Upper lobe of right lung (tissue), 1 donor: ENCODE data around the gene MYO7B. TPM values are rescaled to one million over a fixed set of nuclear protein-coding genes. Genes with fewer than 3 reads are reported as not detected.
A peak's percentile ranks its signal among the peaks of the same experiment; 100 is the strongest.

Experiments used
- ATAC-seq: fragments of 200-7000 bp; cut with Tn5 transposase; one replicate; pipeline ENCODE4 v1.9.1; 2020; ENCODE audit warnings: mild to moderate bottlenecking, moderate library complexity
- DNase-seq: peaks from one replicate; pipeline ENCODE4 v3.0.0-alpha.2; 2020
- H3K27ac ChIP-seq: fragments of 200-600 bp; one replicate; pipeline ENCODE4 v1.8.0; 2022
- H3K27me3 ChIP-seq: fragments of 200-600 bp; one replicate; pipeline ENCODE4 v1.8.0; 2022; ENCODE audit warnings: mild to moderate bottlenecking
- H3K36me3 ChIP-seq: fragments of 200-600 bp; one replicate; pipeline ENCODE4 v1.8.0; 2022
- H3K4me1 ChIP-seq: fragments of 200-600 bp; one replicate; pipeline ENCODE4 v1.8.0; 2022
- H3K4me3 ChIP-seq: fragments of 200-600 bp; one replicate; pipeline ENCODE4 v1.8.0; 2022; ENCODE audit warnings: mild to moderate bottlenecking
- H3K9me3 ChIP-seq: fragments of 200-600 bp; one replicate; pipeline ENCODE4 v1.8.0; 2022
- intact Hi-C: fragments of 100-400 bp; cut with DNase I; formaldehyde crosslinking; loops from one replicate; pipeline ENCODE4 v1.11.0; 2022
- total RNA-seq: library from RNA; stranded (reverse); fragmentation: NEBNext Ultra II Directional; extraction: Animal tissue kit (Norgen Biotek cat#: 25700); gene quantifications from one replicate; pipeline ENCODE4 v1.2.1, GENCODE V29; 2021
- TF ChIP-seq, protein P1 (sequence below): fragments of 200-600 bp; IDR thresholded peaks from one replicate; pipeline ENCODE4 v1.8.0; 2022; ENCODE audit warnings: antibody characterized with exemption
- donor health status: DM: no; HTN: yes; CAD: no; lungs with severe emphysema.

Gene MYO7B
- total RNA-seq, 1 donor from 2014 or later, result 2.2 TPM

- peak overlapping the region; percentile 73 for H3K27ac ChIP-seq
- H3K4me1 ChIP-seq, result peaks cover 33% of the 10 kb centered on the region
- TF ChIP-seq, protein P1, sequence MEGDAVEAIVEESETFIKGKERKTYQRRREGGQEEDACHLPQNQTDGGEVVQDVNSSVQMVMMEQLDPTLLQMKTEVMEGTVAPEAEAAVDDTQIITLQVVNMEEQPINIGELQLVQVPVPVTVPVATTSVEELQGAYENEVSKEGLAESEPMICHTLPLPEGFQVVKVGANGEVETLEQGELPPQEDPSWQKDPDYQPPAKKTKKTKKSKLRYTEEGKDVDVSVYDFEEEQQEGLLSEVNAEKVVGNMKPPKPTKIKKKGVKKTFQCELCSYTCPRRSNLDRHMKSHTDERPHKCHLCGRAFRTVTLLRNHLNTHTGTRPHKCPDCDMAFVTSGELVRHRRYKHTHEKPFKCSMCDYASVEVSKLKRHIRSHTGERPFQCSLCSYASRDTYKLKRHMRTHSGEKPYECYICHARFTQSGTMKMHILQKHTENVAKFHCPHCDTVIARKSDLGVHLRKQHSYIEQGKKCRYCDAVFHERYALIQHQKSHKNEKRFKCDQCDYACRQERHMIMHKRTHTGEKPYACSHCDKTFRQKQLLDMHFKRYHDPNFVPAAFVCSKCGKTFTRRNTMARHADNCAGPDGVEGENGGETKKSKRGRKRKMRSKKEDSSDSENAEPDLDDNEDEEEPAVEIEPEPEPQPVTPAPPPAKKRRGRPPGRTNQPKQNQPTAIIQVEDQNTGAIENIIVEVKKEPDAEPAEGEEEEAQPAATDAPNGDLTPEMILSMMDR, result no peak
- no peak overlapping the region for H3K4me3 ChIP-seq
- no peaks in the 10 kb centered on the region for H3K36me3 ChIP-seq
- DNase-seq, result no peak
- no peaks in the 10 kb centered on the region for H3K27me3 ChIP-seq
- no peaks in the 10 kb centered on the region for H3K9me3 ChIP-seq
- ATAC-seq, result peak; percentile 46
- intact Hi-C loops, result no loop called here
These were observed 102.3 kb downstream of the MYO7B start for GRCh38 chr2:127637725-127638252.

GRCh38 chr2:127638361-127639110 lies 103.1 kb downstream of the MYO7B start:
- H3K27me3 ChIP-seq, result no peaks in the 10 kb centered on the region
- intact Hi-C loops, result no loop called here
- ATAC-seq (peak; percentile 6), DNase-seq (no peak)
- TF ChIP-seq, protein P1, result no peak
- H3K36me3 ChIP-seq, result no peaks in the 10 kb centered on the region
- peaks cover 30% of the 10 kb centered on the region for H3K4me1 ChIP-seq
- H3K4me3 ChIP-seq, result no peak overlapping the region
- H3K27ac ChIP-seq, result peak overlapping the region; percentile 73
- H3K9me3 ChIP-seq, result no peaks in the 10 kb centered on the region

DNA sequence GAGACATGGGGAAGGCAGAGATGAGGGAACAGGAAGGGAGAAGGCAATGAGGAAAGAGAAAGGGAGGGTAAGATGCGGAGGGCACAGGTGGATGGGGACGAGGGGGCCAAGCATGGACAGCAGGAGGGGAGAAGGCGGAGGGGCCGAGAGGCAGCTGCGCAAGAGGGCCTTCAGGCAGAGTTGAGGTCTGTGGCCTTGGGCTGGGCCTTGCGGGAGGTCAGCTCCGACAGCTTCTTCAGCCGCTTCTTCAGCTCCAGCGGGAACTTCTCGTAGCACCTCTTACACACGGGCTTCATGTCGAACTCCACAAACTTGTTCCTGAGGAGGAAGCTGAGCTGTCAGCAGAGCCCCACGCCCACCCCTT lies 103.6 kb downstream of the MYO7B start:
- Histone ChIP-seq H3K4me3 (no peak overlapping the region), H3K36me3 (no peaks in the 10 kb centered on the region), H3K9me3 (no peaks in the 10 kb centered on the region), H3K27me3 (no peaks in the 10 kb centered on the region), H3K4me1 (peaks cover 24% of the 10 kb centered on the region), H3K27ac (peak overlapping the region; percentile 73)
- ATAC-seq, result no peak
- intact Hi-C loops, result no loop called here
- TF ChIP-seq, protein P1, result no peak
- DNase-seq, result no peak

DNA sequence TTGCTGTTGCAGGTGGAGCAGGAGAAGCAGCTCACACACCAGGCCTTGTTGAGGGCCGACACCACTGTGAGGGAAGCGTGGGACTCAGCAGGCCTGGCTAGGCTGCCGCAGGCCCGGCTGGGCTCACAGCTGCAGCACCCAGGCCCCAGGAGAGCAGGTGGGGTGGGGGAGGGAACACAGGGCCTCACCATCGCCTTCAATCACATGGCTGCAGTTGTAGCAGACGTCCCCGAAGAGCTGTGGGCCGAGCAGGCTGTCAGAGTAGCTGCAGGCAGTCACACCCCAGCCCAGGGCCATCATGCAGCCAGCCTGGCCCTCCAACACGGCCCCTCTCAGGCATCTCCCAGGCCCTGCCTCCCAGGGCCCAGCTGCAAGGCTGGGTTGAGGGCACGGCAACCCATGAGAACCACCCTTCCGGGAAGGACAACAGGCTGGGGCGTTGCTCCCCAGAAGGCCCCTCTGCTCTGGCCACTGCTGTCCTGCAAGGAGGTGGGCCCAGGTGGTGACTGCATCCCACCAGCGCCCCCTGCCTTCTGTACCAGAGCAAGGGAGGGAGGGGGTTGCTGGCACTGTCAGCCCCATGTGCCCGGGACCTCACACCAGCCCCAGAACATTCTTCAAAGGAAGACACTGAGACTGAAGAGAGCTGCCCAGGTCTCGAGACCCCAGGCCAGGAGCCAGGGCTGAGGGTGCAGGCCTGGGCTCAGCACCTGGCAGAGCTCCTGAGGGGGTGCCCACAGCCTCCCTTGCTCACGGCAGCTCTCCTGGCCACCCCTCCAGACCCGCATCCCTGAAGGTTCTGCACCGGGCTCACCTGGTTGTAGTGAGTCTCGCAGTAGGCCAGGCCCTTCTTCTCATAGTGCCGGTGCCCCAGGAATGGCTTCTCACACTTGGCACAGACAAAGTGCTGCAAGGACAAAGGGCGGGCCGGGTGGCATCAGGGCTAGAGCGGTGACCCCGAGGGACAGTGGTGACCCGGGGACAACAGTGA lies 104.9 kb downstream of the MYO7B start:
- Histone ChIP-seq H3K9me3 (no peaks in the 10 kb centered on the region), H3K27ac (peak overlapping the region; percentile 42), H3K36me3 (no peaks in the 10 kb centered on the region), H3K4me3 (no peak overlapping the region), H3K27me3 (no peaks in the 10 kb centered on the region), H3K4me1 (peaks cover 24% of the 10 kb centered on the region)
- TF ChIP-seq, protein P1, result peak; percentile 7
- no peak for DNase-seq
- ATAC-seq, result no peak
- intact Hi-C loops, result no loop called here

DNA sequence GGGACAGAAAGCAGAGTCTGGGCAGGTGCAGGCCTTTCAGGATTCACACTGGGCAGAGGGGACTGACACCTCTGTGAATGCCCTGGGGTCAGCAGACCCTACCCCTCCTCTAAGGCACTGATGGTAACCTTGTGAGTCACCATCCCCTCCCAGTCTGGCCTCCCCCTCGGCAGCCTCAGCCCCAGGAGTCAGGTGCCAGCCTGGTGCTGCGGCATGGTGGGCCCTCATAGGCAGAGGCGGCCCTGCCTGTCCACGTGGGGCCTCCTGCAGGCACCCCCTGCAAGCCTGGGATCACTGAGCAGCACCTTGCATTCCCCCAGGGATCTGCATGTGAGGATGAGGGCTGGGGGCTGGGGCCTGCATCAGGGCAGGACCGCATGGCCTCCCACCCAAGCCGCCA lies 105.7 kb downstream of the MYO7B start:
- ATAC-seq (no peak), DNase-seq (no peak)
- no peaks in the 10 kb centered on the region for H3K9me3 ChIP-seq
- no peak overlapping the region for H3K4me3 ChIP-seq
- TF ChIP-seq, protein P1, result no peak
- H3K4me1 ChIP-seq, result peaks cover 24% of the 10 kb centered on the region
- H3K27me3 ChIP-seq, result no peaks in the 10 kb centered on the region
- H3K36me3 ChIP-seq, result no peaks in the 10 kb centered on the region
- no peak overlapping the region for H3K27ac ChIP-seq
- intact Hi-C loops, result no loop called here
